ENCODE measurements around the gene CD300C. TPM values are rescaled to one million over a fixed set of nuclear protein-coding genes. Genes with fewer than 3 reads are reported as not detected.

Gene CD300C
- total and polyA plus RNA-seq, 2 donors (not counting 1 experiment from before 2014, with no cell fraction given), result 0.72 to 0.74 TPM

- Mint-ChIP-seq H3K9me3 (ENCODE audit: insufficient read depth) (no peaks in the 10 kb centered on the region), H3K27ac (no peak overlapping the region), H3K4me1 (peaks cover 5% of the 10 kb centered on the region), H3K27me3 (peaks cover 58% of the 10 kb centered on the region), H3K4me3 (no peak overlapping the region)
- Histone ChIP-seq H3K27ac (ENCODE audit: low read length in 2 of 2) (no peak overlapping the region), H3K4me3 (ENCODE audit: control extremely low read depth in 1 of 5, extremely low read depth in 1 of 5, insufficient read depth in 1 of 5, low read depth in 2 of 5, low read length in 4 of 5) (no peak overlapping the region), H3K79me2 (ENCODE audit: control insufficient read depth, insufficient read depth, low read length) (no peaks in the 10 kb centered on the region), H2AFZ (ENCODE audit: insufficient read depth, low read depth, low read length, poor library complexity, severe bottlenecking) (no peak overlapping the region), H3K36me3 (replicated peaks in 1 of 2; ENCODE audit: control extremely low read depth in 1 of 2, control insufficient read depth in 1 of 2, extremely low read depth in 1 of 2, insufficient read depth in 2 of 2, low read length in 1 of 2) (no peaks in the 10 kb centered on the region), H3K4me2 (replicated peaks; ENCODE audit: low read depth, low read length, poor library complexity, severe bottlenecking) (no peak overlapping the region), H4K20me1 (ENCODE audit: control insufficient read depth, insufficient read depth, low read length, poor library complexity, severe bottlenecking) (no peaks in the 10 kb centered on the region), H3K9me3 (ENCODE audit: control extremely low read depth in 1 of 3, control insufficient read depth in 2 of 3, insufficient read depth in 1 of 3, low read length in 2 of 3) (peaks cover 0 to 3% (median 0%) of the 10 kb centered on the region in 3 donors), H3K9ac (ENCODE audit: low read length) (no peak overlapping the region), H3K27me3 (replicated peaks in 1 of 4; ENCODE audit: control extremely low read depth in 1 of 4, control insufficient read depth in 3 of 4, insufficient read depth in 4 of 4, low read length in 3 of 4) (peaks cover 0 to 51% (median 11%) of the 10 kb centered on the region in 4 experiments), H3K4me1 (ENCODE audit: control insufficient read depth in 2 of 2, insufficient read depth in 2 of 2, low read length in 2 of 2) (peaks cover 15 to 18% of the 10 kb centered on the region in 2 donors)
- ATAC-seq (ENCODE audit: low read depth) (no peak), DNase-seq (no peak)
- intact Hi-C loops (cut with micrococcal nuclease), result loop anchor here (5.0 kb wide), 1 partner anchor 294 kb away; no protein-coding TSS in a partner anchor
- POLR2A ChIA-PET, result no interaction called here
- WGBS (ENCODE audit: insufficient coverage), result 89% methylated on average over 3 of the region's 4 CpGs
- CTCF ChIA-PET, result interaction anchor here (0.7 to 4.6 kb wide), 2 partner anchors 90 to 169 kb away, joined by 3 to 46 read pairs; partner anchors contain the start of gene RAB37
- TF ChIP-seq CTCF (IDR thresholded peaks at IDR 0.05) (no peak), EZH2 (IDR thresholded peaks at IDR 0.05; ENCODE audit: borderline replicate concordance, insufficient read depth, low read depth, low read length, poor library complexity, severe bottlenecking) (no peak)
Observed at GRCh38 chr17:74568106-74568873, 22.4 kb upstream of the CD300C start.

DNA sequence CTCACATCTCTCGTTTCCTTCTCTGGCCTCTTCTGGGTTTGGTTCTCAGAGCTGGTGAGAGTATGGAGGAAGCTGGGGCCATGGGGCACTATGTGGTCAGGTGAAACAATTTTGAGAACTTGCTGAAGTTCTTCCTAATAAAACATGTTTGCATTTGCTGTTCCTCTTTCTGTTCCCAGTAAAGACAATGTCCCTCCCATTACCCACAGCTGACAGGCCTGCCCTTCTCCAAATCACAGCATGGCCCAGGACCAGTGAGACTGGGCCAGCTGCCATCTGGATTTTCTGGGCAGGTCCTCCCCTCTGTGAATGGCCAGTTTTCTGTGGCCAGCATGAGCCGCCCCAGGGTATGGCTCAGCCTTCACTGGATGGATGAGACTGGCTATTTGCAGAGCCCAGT lies 21.5 kb upstream of the CD300C start, which contains the start of gene CD300H:
Gene CD300H, minus strand, starts transcription at position 113 of the 400 bp plus-strand sequence.
- WGBS (ENCODE audit: insufficient coverage), result no CpG with 5 or more reads among the region's 2 CpGs
- H3K27me3 Mint-ChIP-seq, result peaks cover 57% of the 10 kb centered on the region

More for the DNA sequence above, 21.5 kb upstream of the CD300C start, which contains the start of gene CD300H:
- Histone ChIP-seq H3K79me2 (ENCODE audit: control insufficient read depth, insufficient read depth, low read length) (no peaks in the 10 kb centered on the region), H3K27ac (ENCODE audit: low read length in 2 of 2) (no peak within 1 kb of the TSS), H3K4me3 (ENCODE audit: control extremely low read depth in 1 of 5, extremely low read depth in 1 of 5, insufficient read depth in 1 of 5, low read depth in 2 of 5, low read length in 4 of 5) (no peak within 1 kb of the TSS), H3K9ac (ENCODE audit: low read length) (no peak within 1 kb of the TSS), H3K9me3 (ENCODE audit: control extremely low read depth in 1 of 3, control insufficient read depth in 2 of 3, insufficient read depth in 1 of 3, low read length in 2 of 3) (peaks cover 0 to 3% (median 0%) of the 10 kb centered on the region in 3 donors), H3K4me1 (ENCODE audit: control insufficient read depth in 2 of 2, insufficient read depth in 2 of 2, low read length in 2 of 2) (peaks cover 15 to 18% of the 10 kb centered on the region in 2 donors), H3K36me3 (replicated peaks in 1 of 2; ENCODE audit: control extremely low read depth in 1 of 2, control insufficient read depth in 1 of 2, extremely low read depth in 1 of 2, insufficient read depth in 2 of 2, low read length in 1 of 2) (no peaks in the 10 kb centered on the region), H2AFZ (ENCODE audit: insufficient read depth, low read depth, low read length, poor library complexity, severe bottlenecking) (no peak within 1 kb of the TSS), H3K27me3 (replicated peaks in 1 of 4; ENCODE audit: control extremely low read depth in 1 of 4, control insufficient read depth in 3 of 4, insufficient read depth in 4 of 4, low read length in 3 of 4) (peaks cover 0 to 51% (median 6%) of the 10 kb centered on the region in 4 experiments), H4K20me1 (ENCODE audit: control insufficient read depth, insufficient read depth, low read length, poor library complexity, severe bottlenecking) (no peaks in the 10 kb centered on the region), H3K4me2 (replicated peaks; ENCODE audit: low read depth, low read length, poor library complexity, severe bottlenecking) (peak within 1 kb of the TSS; percentile 9)
- no peaks in the 10 kb centered on the region for H3K9me3 Mint-ChIP-seq (ENCODE audit: insufficient read depth)
- no peak for TF ChIP-seq EZH2 (IDR thresholded peaks at IDR 0.05; ENCODE audit: borderline replicate concordance, insufficient read depth, low read depth, low read length, poor library complexity, severe bottlenecking)
- TF ChIP-seq CTCF (IDR thresholded peaks at IDR 0.05), result no peak
- intact Hi-C loops (cut with micrococcal nuclease), result loop anchor here (5.0 kb wide), 1 partner anchor 295 kb away; no protein-coding TSS in a partner anchor
- H3K27ac Mint-ChIP-seq, result no peak within 1 kb of the TSS
- DNase-seq (no peak), ATAC-seq (ENCODE audit: low read depth) (no peak)
- ChIA-PET CTCF (interaction anchor here (0.7 to 4.6 kb wide), 11 partner anchors 33 to 224 kb away, joined by 3 to 46 read pairs (median 7); partner anchors contain the start of gene RAB37), POLR2A (no interaction called here)
- peaks cover 5% of the 10 kb centered on the region for H3K4me1 Mint-ChIP-seq
- no peak within 1 kb of the TSS for H3K4me3 Mint-ChIP-seq

Data from B cell (primary cell).